ENCODE measurements around the gene C9orf43.

The C9orf43 gene

GRCh38 chr9:113468716-113469448 is 58.3 kb downstream of the C9orf43 start:
- no peak for DNase-seq (ENCODE audit: low read depth)

GRCh38 chr9:113471143-113471542 is 60.6 kb downstream of the C9orf43 start:
- DNase-seq (ENCODE audit: low read depth): no peak

- no peak for DNase-seq (ENCODE audit: low read depth)
Observed at GRCh38 chr9:113471566-113471965, 61.0 kb downstream of the C9orf43 start.

- DNase-seq (ENCODE audit: low read depth): no peak
Observed at GRCh38 chr9:113472199-113472598, 61.7 kb downstream of the C9orf43 start.

- DNase-seq (ENCODE audit: low read depth): no peak
Observed at GRCh38 chr9:113474360-113475028, 63.9 kb downstream of the C9orf43 start.

- no peak for DNase-seq (ENCODE audit: low read depth)
Observed at GRCh38 chr9:113475031-113475430, 64.5 kb downstream of the C9orf43 start.

- no peak for DNase-seq (ENCODE audit: low read depth)
Observed at GRCh38 chr9:113475992-113476391, 65.4 kb downstream of the C9orf43 start.

GRCh38 chr9:113476511-113476916 is 66.0 kb downstream of the C9orf43 start:
- no peak for DNase-seq (ENCODE audit: low read depth)

- DNase-seq (ENCODE audit: low read depth): no peak
Observed at GRCh38 chr9:113477058-113477457, 66.5 kb downstream of the C9orf43 start.

- DNase-seq (ENCODE audit: low read depth): no peak
Observed at GRCh38 chr9:113477661-113478060, 67.1 kb downstream of the C9orf43 start.

GRCh38 chr9:113479174-113479621 is 68.7 kb downstream of the C9orf43 start:
- DNase-seq (ENCODE audit: low read depth): no peak
